HepG2 (cell line): ENCODE data around the gene SNRPD1. TPM values are rescaled to one million over a fixed set of nuclear protein-coding genes. Genes with fewer than 3 reads are reported as not detected.

Experiments
- AHDC1 ChIP-seq: sonication (generic); formaldehyde crosslinking; IDR thresholded peaks from 2 replicates; pipeline ENCODE4 v1.5.1; 2020; ENCODE audit warnings: mild to moderate bottlenecking, missing genetic modification reagents, borderline replicate concordance
- ATF5 ChIP-seq: sonication (generic); formaldehyde crosslinking; IDR thresholded peaks from 2 replicates; pipeline ENCODE4 v1.4.0; 2020; ENCODE audit warnings: mild to moderate bottlenecking, low read depth, missing genetic modification reagents
- CCAR2 ChIP-seq: fragments of 200-400 bp; formaldehyde crosslinking; optimal IDR thresholded peaks from 2 replicates; pipeline ENCODE3; 2018; ENCODE audit warnings: low read depth, mild to moderate bottlenecking, low read length, moderate library complexity
- DZIP1 ChIP-seq: sonication (generic); formaldehyde crosslinking; IDR thresholded peaks from 2 replicates; pipeline ENCODE4 v1.5.0; 2020; ENCODE audit warnings: mild to moderate bottlenecking, missing genetic modification reagents
- GLMP ChIP-seq: sonication (generic); formaldehyde crosslinking; IDR thresholded peaks from 2 replicates; pipeline ENCODE4 v1.9.0; 2021; ENCODE audit warnings: missing genetic modification reagents, mild to moderate bottlenecking, borderline replicate concordance
- HNRNPH1 ChIP-seq: fragments of 200-400 bp; formaldehyde crosslinking; optimal IDR thresholded peaks from 2 replicates; pipeline ENCODE3; 2017; ENCODE audit warnings: mild to moderate bottlenecking, low read depth, low read length
- NKX3-1 ChIP-seq: sonication (generic); formaldehyde crosslinking; IDR thresholded peaks from 2 replicates; pipeline ENCODE4 v1.5.0; 2020; ENCODE audit warnings: missing genetic modification reagents
- NR2F2 ChIP-seq: IDR thresholded peaks from 2 replicates; pipeline ENCODE4 v1.6.1; 2012; ENCODE audit warnings: low read depth, inconsistent platforms, borderline replicate concordance
- PHB2 ChIP-seq: fragments of 450-650 bp; IDR thresholded peaks from 2 replicates; pipeline ENCODE4 v1.6.1; 2018; ENCODE audit not compliant: partially characterized antibody
- PHF5A ChIP-seq: IDR thresholded peaks from one replicate; pipeline ENCODE4 v1.6.1; 2018; ENCODE audit warnings: low read depth, missing genetic modification reagents; ENCODE audit not compliant: unreplicated experiment
- TFDP1 ChIP-seq: IDR thresholded peaks from 2 replicates; pipeline ENCODE4 v1.6.1; 2016; ENCODE audit warnings: missing compliant biosample characterization, missing genetic modification reagents, borderline replicate concordance
- ZNF83 ChIP-seq: sonication (generic); formaldehyde crosslinking; IDR thresholded peaks from 2 replicates; pipeline ENCODE4 v1.4.0; 2020; ENCODE audit warnings: missing genetic modification reagents, mild to moderate bottlenecking, borderline replicate concordance
- ZSCAN5A ChIP-seq: sonication (generic); formaldehyde crosslinking; IDR thresholded peaks from 2 replicates; pipeline ENCODE4 v1.8.0; 2022; ENCODE audit warnings: mild to moderate bottlenecking, missing genetic modification reagents, borderline replicate concordance
- polyA plus RNA-seq, 8 experiments: library from polyadenylated mRNA; depleted of rRNA in 3 of 8; stranded (reverse) in 7 of 8; unstranded in 1 of 8; fragments of >200 nt; fragmentation: Illumina TruSeq in 4 of 8; extraction: Trizol in 4 of 8; gene quantifications; 2 replicates each; pipeline versions ENCODE4 v1.2.1 to v1.2.3, GENCODE V29; 2011 to 2016; ENCODE audit warnings: low read depth in 4 of 8, missing spikeins in 1 of 8, mixed read lengths in 1 of 8; ENCODE audit not compliant: insufficient read depth in 1 of 8
- total RNA-seq, 5 experiments: library from RNA; depleted of rRNA; stranded (reverse); fragments of >200 nt; fragmentation: Illumina TruSeq; extraction: Trizol; gene quantifications; 2 replicates each; pipeline ENCODE4 v1.2.3, GENCODE V29; 2016; ENCODE audit warnings: low read depth in 1 of 5

The SNRPD1 gene
- total and polyA plus RNA-seq, 2 of the 13 experiments (the other 11 are each of a cell fraction or from before 2014, with no cell fraction given), result 22.7 to 275 TPM

GRCh38 chr18:21612125-21613039 lies at the start of gene SNRPD1 (continued):
- TF ChIP-seq DZIP1 (CRISPR knock-in tag) (0 out of 2 replicates have a peak, but pooled peaks have one; percentile 67), GLMP (no peak; the same call in 1 of the 2 replicates), NR2F2 (no peak), PHB2 (no peak), TFDP1 (CRISPR knock-in tag) (peak; percentile 96), PHF5A (CRISPR knock-in tag) (peak; percentile 62), HNRNPH1 (no peak), CCAR2 (peak; percentile 79), ATF5 (CRISPR knock-in tag) (no peak), ZSCAN5A (CRISPR knock-in tag) (no peak; the same call in 1 of the 2 replicates), AHDC1 (CRISPR knock-in tag) (peak; percentile 70; the same call in 1 of the 2 replicates), NKX3-1 (CRISPR knock-in tag) (peak; percentile 98), ZNF83 (CRISPR knock-in tag) (no peak; the same call in 1 of the 2 replicates)
